ENCODE data around the gene NRIP2.

NRIP2 gene

DNA sequence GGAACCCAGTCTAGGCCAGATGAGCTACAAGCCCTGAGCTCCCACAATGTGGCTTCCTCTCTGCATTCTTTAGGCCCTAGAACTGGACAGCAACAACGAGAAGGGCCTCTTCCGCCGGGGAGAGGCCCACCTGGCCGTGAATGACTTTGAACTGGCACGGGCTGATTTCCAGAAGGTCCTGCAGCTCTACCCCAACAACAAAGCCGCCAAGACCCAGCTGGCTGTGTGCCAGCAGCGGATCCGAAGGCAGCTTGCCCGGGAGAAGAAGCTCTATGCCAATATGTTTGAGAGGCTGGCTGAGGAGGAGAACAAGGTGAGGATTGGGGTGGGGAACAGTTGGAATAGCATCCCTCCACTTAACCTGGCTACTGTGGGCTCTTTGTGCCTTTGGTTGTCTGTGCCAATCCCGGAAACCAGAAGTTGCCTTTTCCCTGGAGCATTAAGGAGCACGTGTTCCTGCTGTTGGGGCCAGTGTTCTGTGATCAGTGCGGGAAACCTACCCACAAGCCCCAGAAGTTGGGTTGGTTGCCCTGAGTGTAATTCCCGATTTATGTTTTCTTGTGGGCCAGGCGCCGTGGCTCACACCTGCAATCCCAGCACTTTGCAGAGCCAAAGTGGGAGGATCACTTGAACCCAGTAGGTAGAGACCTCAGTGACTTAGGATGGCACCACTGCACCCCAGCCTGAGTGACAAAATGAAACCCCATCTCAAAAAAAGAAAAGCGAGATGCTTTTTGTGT, 33.6 kb downstream of the NRIP2 start:
- DNase-seq (ENCODE audit: low read depth), result no peak
- H3K4me3 ChIP-seq (ENCODE audit: control insufficient read depth, low read depth, low read length), result no peak overlapping the region
- TF ChIP-seq, protein P1, sequence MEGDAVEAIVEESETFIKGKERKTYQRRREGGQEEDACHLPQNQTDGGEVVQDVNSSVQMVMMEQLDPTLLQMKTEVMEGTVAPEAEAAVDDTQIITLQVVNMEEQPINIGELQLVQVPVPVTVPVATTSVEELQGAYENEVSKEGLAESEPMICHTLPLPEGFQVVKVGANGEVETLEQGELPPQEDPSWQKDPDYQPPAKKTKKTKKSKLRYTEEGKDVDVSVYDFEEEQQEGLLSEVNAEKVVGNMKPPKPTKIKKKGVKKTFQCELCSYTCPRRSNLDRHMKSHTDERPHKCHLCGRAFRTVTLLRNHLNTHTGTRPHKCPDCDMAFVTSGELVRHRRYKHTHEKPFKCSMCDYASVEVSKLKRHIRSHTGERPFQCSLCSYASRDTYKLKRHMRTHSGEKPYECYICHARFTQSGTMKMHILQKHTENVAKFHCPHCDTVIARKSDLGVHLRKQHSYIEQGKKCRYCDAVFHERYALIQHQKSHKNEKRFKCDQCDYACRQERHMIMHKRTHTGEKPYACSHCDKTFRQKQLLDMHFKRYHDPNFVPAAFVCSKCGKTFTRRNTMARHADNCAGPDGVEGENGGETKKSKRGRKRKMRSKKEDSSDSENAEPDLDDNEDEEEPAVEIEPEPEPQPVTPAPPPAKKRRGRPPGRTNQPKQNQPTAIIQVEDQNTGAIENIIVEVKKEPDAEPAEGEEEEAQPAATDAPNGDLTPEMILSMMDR (IDR thresholded peaks at IDR 0.05; ENCODE audit: control insufficient read depth, insufficient read depth, low read depth, low read length, missing control alignments), result no peak

DNA sequence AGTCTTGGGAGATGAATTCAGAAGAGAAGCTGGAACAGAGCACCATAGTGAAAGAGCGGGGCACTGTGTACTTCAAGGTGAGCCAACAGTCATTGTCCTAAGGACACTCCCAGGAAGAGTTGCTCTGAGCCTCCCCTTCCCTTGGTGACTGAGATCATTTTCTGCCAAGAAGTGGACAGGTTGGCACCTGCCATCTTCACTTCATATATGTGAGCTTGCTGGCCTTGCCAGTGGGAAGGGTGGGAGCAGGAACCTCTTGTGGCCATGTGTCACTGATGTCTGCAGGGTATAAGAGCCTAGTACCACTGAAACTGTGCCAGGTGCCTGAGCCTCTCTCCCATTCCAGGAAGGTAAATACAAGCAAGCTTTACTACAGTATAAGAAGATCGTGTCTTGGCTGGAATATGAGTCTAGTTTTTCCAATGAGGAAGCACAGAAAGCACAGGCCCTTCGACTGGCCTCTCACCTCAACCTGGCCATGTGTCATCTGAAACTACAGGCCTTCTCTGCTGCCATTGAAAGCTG, 34.7 kb downstream of the NRIP2 start:
- TF ChIP-seq, protein P1 (IDR thresholded peaks at IDR 0.05; ENCODE audit: control insufficient read depth, insufficient read depth, low read depth, low read length, missing control alignments), result no peak
- no peak for DNase-seq (ENCODE audit: low read depth)

GRCh38 chr12:2797721-2798418, 37.0 kb downstream of the NRIP2 start:
- TF ChIP-seq, protein P1 (IDR thresholded peaks at IDR 0.05; ENCODE audit: control insufficient read depth, insufficient read depth, low read depth, low read length, missing control alignments), result peak; percentile 10

More for the DNA sequence above, 34.7 kb downstream of the NRIP2 start:
- H3K4me3 ChIP-seq (ENCODE audit: control insufficient read depth, low read depth, low read length), result no peak overlapping the region

GRCh38 chr12:2796187-2796666, 38.6 kb downstream of the NRIP2 start:
- no peak for DNase-seq (ENCODE audit: low read depth)
- peak overlapping the region; percentile 59 for H3K4me3 ChIP-seq (ENCODE audit: control insufficient read depth, low read depth, low read length)
- TF ChIP-seq, protein P1 (IDR thresholded peaks at IDR 0.05; ENCODE audit: control insufficient read depth, insufficient read depth, low read depth, low read length, missing control alignments), result no peak

More at GRCh38 chr12:2797721-2798418, 37.0 kb downstream of the NRIP2 start:
- no peak for DNase-seq (ENCODE audit: low read depth)
- no peak overlapping the region for H3K4me3 ChIP-seq (ENCODE audit: control insufficient read depth, low read depth, low read length)

GRCh38 chr12:2795291-2796186, 39.3 kb downstream of the NRIP2 start:
- peak overlapping the region; percentile 59 for H3K4me3 ChIP-seq (ENCODE audit: control insufficient read depth, low read depth, low read length)
- TF ChIP-seq, protein P1 (IDR thresholded peaks at IDR 0.05; ENCODE audit: control insufficient read depth, insufficient read depth, low read depth, low read length, missing control alignments), result no peak
- no peak for DNase-seq (ENCODE audit: low read depth)
